H1 (cell line): ENCODE measurements around the gene ZNF227. TPM values are rescaled to one million over a fixed set of nuclear protein-coding genes. Genes with fewer than 3 reads are reported as not detected.

ENCODE experiments used
- ASH2L ChIP-seq: fragments of 200-600, 300-600 bp; sonication (generic); IDR thresholded peaks from one replicate; pipeline ENCODE4 v1.7.1; 2017; ENCODE audit warnings: low read length
- EGR1 ChIP-seq: IDR thresholded peaks from 2 replicates; pipeline ENCODE4 v1.6.1; 2011; ENCODE audit warnings: low read depth, low read length, borderline replicate concordance
- KDM1A ChIP-seq: fragments of 200-600, 300-600 bp; sonication (generic); IDR thresholded peaks from 2 replicates; pipeline ENCODE4 v1.7.1; 2016; ENCODE audit warnings: mild to moderate bottlenecking, low read length, borderline replicate concordance
- POLR2A ChIP-seq, 2 experiments: IDR thresholded peaks; 1 replicate in 1 of 2; 2 replicates in 1 of 2; pipeline ENCODE4 v1.6.1; 2011; ENCODE audit warnings: low read depth in 2 of 2, low read length in 2 of 2, mild to moderate bottlenecking in 2 of 2; ENCODE audit errors: control extremely low read depth in 1 of 2
- SIN3A ChIP-seq, 2 experiments: IDR thresholded peaks in 1 of 2; conservative IDR thresholded peaks in 1 of 2; 2 replicates each; pipeline ENCODE4 v1.6.1; 2011 to 2012; ENCODE audit warnings: low read length in 2 of 2, improper control_type of control experiment in 1 of 2, low read depth in 1 of 2, mild to moderate bottlenecking in 1 of 2
- SP1 ChIP-seq: IDR thresholded peaks from 2 replicates; pipeline ENCODE4 v1.6.1; 2011; ENCODE audit warnings: low read depth, low read length
- TBP ChIP-seq: IDR thresholded peaks from 2 replicates; pipeline ENCODE4 v1.6.1; 2011; ENCODE audit warnings: low read depth, low read length, improper control_type of control experiment
- polyA plus RNA-seq, 7 experiments: library from polyadenylated mRNA; depleted of rRNA in 3 of 7; stranded (reverse) in 5 of 7; unstranded in 2 of 7; fragments of >200 nt in 5 of 7; fragments of 200-250 nt in 2 of 7; gene quantifications; 1 replicate in 5 of 7; 2 replicates in 1 of 7; 4 replicates in 1 of 7; pipeline versions ENCODE4 v1.2.1 to v1.2.3, GENCODE V29; 2011 to 2013; ENCODE audit warnings: missing spikeins in 2 of 7, mixed read lengths in 2 of 7
- total RNA-seq: library from RNA; stranded (reverse); fragmentation: NEBNext Ultra II Directional; extraction: Animal tissue kit (Norgen Biotek cat#: 25700); gene quantifications from 2 replicates; pipeline ENCODE4 v1.2.1, GENCODE V29; 2021

ZNF227 gene
- total and polyA plus RNA-seq, 2 of the 8 experiments (the other 6 are each of a cell fraction or from before 2014, with no cell fraction given): 4.9 to 23.9 TPM

GRCh38 chr19:44190020-44190419 lies 22.3 kb upstream of the ZNF227 start (continued):
- no peak for TF ChIP-seq SIN3A (conservative IDR thresholded peaks at IDR 0.05 in 1 of 2, IDR thresholded peaks at IDR 0.05 in 1 of 2; ENCODE audit: low read depth in 1 of 2, low read length in 2 of 2)
- no peak for TF ChIP-seq ASH2L
- no peak for TF ChIP-seq POLR2A (IDR thresholded peaks at IDR 0.05; ENCODE audit: control extremely low read depth in 1 of 2, low read depth in 2 of 2, low read length in 2 of 2)
- no peak for TF ChIP-seq KDM1A
- TF ChIP-seq EGR1: no peak
- TF ChIP-seq TBP: no peak
- TF ChIP-seq SP1: no peak
